Panc1 (cell line): ENCODE data around the gene CPT1C. TPM values are rescaled to one million over a fixed set of nuclear protein-coding genes. Genes with fewer than 3 reads are reported as not detected.

Source experiments
- ATAC-seq: fragments of 200-7000 bp; cut with Tn5 transposase; 2 replicates; pipeline ENCODE4 v1.9.1; 2020; ENCODE audit warnings: mild to moderate bottlenecking, moderate library complexity
- BruUV-seq: library from RNA; stranded (reverse); fragments of 400-500 nt; replicated peaks from 2 replicates; lab custom pipeline; 2021; lab: Mats Ljungman, UMichigan
- CTCF ChIA-PET: fragments of 300-600 bp; sonication (Branson Sonifier 250); formaldehyde crosslinking; loops from one replicate; lab custom pipeline; 2022; ENCODE audit warnings: antibody characterized with exemption; lab: Charles Lee
- POLR2A ChIA-PET: fragments of 300-600 bp; sonication (Branson Sonifier 250); formaldehyde crosslinking; loops from one replicate; lab custom pipeline; 2022; ENCODE audit warnings: antibody characterized with exemption; lab: Charles Lee
- DNase-seq: peaks from one replicate; pipeline ENCODE4 v3.0.0-alpha.2; 2010; ENCODE audit warnings: low read depth, low spot score
- H3K27ac ChIP-seq: 2 replicates; pipeline ENCODE4 v1.5.1; 2011; ENCODE audit warnings: mild to moderate bottlenecking, low read length, inconsistent platforms
- H3K27me3 ChIP-seq: fragments of 200-500 bp; sonication (Bioruptor generic); 2 replicates; pipeline ENCODE4 v1.6.0; 2014; ENCODE audit warnings: low read length, inconsistent platforms; ENCODE audit not compliant: control insufficient read depth, insufficient read depth
- H3K36me3 ChIP-seq: fragments of 200-500 bp; sonication (Bioruptor generic); 2 replicates; pipeline ENCODE4 v1.5.1; 2014; ENCODE audit warnings: inconsistent platforms, mild to moderate bottlenecking, low read length, moderate library complexity; ENCODE audit not compliant: control insufficient read depth, insufficient read depth
- H3K4me1 ChIP-seq: 2 replicates; pipeline ENCODE4 v1.5.1; 2011; ENCODE audit warnings: inconsistent platforms, mild to moderate bottlenecking, low read length, moderate library complexity; ENCODE audit not compliant: control insufficient read depth, insufficient read depth
- H3K4me3 ChIP-seq, 2 experiments: 2 replicates each; pipeline ENCODE4 v1.5.1; 2011 to 2012; ENCODE audit warnings: low read depth in 2 of 2, low read length in 2 of 2, mild to moderate bottlenecking in 2 of 2, inconsistent platforms in 1 of 2, moderate library complexity in 1 of 2
- H3K9me3 ChIP-seq: fragments of 200-500 bp; sonication (Bioruptor generic); 2 replicates; pipeline ENCODE4 v1.5.1; 2014; ENCODE audit warnings: low read depth, mild to moderate bottlenecking, inconsistent platforms, low read length, moderate library complexity; ENCODE audit not compliant: control insufficient read depth, insufficient read depth
- POLR2AphosphoS5 ChIP-seq: IDR thresholded peaks from 2 replicates; pipeline ENCODE4 v1.6.1; 2012; ENCODE audit warnings: mild to moderate bottlenecking, low read depth, low read length, moderate library complexity
- SIN3A ChIP-seq: IDR thresholded peaks from 2 replicates; pipeline ENCODE4 v1.6.1; 2012; ENCODE audit warnings: low read depth, mild to moderate bottlenecking, low read length, moderate library complexity, borderline replicate concordance; ENCODE audit not compliant: insufficient read depth
- TCF7L2 ChIP-seq: IDR thresholded peaks from 2 replicates; pipeline ENCODE4 v1.6.1; 2011; ENCODE audit warnings: mild to moderate bottlenecking, low read depth, low read length, inconsistent platforms
- in situ Hi-C: cut with HindIII; loops from 2 replicates; pipeline ENCODE4 v1.10.0; 2016; ENCODE audit warnings: low sequenced_read_pairs, low pct_unique_long_range_greater_than_20kb
- intact Hi-C: fragments of 100-400 bp; cut with micrococcal nuclease; formaldehyde crosslinking; loops from one replicate; pipeline ENCODE4 v1.10.0; 2022; ENCODE audit not compliant: unreplicated experiment
- total RNA-seq: library from RNA; stranded (reverse); gene quantifications from one replicate; pipeline ENCODE4 v1.2.1, GENCODE V29; 2021; ENCODE audit not compliant: unreplicated experiment
- TF ChIP-seq, protein P1 (sequence below), 2 experiments: IDR thresholded peaks; 2 replicates each; pipeline ENCODE4 v1.6.1; 2011 to 2012; ENCODE audit warnings: low read depth in 2 of 2, control low read depth in 1 of 2, low read length in 1 of 2, mild to moderate bottlenecking in 1 of 2, moderate library complexity in 1 of 2; ENCODE audit not compliant: insufficient read depth in 1 of 2
- TF ChIP-seq, protein P2 (sequence below): fragments of 450-650 bp; IDR thresholded peaks from 2 replicates; pipeline ENCODE4 v1.5.1; 2017; ENCODE audit warnings: mild to moderate bottlenecking

The CPT1C gene
- total RNA-seq, 1 experiment from 2014 or later = 0.23 TPM

DNA sequence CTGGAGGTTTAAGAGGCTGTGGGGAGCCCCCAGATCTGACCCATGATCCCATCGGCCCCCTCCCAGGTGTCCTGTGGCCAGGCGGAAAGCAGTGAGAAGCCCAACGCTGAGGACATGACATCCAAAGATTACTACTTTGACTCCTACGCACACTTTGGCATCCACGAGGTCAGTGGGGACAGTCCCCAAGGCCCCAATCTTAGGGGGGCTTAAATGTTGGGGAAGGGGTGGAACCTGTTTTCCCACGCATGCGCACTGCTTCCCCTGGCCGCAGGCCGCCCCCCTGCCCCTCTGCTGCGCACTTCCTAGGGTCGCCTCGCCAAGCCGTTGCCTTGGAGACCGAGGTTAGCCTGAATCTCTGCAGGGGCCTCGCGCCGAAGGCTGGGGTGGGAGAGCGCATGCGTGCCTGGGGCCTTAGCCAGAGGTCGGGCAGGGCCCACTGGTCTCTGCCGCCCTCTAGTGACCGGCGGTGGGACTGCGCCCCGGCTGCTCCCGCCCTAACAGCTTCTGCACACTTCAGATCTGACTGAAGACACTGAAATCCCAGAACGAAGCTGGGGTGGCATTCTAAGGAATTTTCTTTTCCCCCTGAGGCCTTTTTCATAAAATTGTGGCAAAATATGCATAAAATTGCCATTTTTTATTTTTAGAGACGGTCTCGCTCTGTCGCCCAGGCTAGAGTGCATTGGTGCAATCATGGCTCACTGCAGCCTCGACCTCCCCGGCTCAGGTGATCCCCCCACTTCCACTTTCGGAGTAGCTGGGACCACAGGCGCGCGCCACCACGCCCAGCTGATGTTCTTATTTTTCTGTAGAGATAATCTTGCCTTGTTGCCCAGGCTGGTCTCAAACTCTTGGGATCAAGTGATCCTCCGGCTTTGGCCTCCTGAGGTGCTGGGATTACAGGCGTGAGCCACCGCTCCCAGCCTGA, 10.2 kb upstream of the CPT1C start:
- H3K27ac ChIP-seq = peak overlapping the region; percentile 65; the same call in 1 of the 2 replicates
- H3K4me1 ChIP-seq = peaks cover 21% of the 10 kb centered on the region
- BruUV-seq = no TSS peak
- intact Hi-C loops = no loop called here
- in situ Hi-C loops = no loop called here
- CTCF ChIA-PET = no interaction called here
- H3K36me3 ChIP-seq = peaks cover 14% of the 10 kb centered on the region
- TF ChIP-seq, protein P1, sequence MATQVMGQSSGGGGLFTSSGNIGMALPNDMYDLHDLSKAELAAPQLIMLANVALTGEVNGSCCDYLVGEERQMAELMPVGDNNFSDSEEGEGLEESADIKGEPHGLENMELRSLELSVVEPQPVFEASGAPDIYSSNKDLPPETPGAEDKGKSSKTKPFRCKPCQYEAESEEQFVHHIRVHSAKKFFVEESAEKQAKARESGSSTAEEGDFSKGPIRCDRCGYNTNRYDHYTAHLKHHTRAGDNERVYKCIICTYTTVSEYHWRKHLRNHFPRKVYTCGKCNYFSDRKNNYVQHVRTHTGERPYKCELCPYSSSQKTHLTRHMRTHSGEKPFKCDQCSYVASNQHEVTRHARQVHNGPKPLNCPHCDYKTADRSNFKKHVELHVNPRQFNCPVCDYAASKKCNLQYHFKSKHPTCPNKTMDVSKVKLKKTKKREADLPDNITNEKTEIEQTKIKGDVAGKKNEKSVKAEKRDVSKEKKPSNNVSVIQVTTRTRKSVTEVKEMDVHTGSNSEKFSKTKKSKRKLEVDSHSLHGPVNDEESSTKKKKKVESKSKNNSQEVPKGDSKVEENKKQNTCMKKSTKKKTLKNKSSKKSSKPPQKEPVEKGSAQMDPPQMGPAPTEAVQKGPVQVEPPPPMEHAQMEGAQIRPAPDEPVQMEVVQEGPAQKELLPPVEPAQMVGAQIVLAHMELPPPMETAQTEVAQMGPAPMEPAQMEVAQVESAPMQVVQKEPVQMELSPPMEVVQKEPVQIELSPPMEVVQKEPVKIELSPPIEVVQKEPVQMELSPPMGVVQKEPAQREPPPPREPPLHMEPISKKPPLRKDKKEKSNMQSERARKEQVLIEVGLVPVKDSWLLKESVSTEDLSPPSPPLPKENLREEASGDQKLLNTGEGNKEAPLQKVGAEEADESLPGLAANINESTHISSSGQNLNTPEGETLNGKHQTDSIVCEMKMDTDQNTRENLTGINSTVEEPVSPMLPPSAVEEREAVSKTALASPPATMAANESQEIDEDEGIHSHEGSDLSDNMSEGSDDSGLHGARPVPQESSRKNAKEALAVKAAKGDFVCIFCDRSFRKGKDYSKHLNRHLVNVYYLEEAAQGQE (IDR thresholded peaks at IDR 0.05; ENCODE audit: insufficient read depth in 1 of 2, low read depth in 2 of 2, low read length in 1 of 2) = no peak
- TF ChIP-seq, protein P2, sequence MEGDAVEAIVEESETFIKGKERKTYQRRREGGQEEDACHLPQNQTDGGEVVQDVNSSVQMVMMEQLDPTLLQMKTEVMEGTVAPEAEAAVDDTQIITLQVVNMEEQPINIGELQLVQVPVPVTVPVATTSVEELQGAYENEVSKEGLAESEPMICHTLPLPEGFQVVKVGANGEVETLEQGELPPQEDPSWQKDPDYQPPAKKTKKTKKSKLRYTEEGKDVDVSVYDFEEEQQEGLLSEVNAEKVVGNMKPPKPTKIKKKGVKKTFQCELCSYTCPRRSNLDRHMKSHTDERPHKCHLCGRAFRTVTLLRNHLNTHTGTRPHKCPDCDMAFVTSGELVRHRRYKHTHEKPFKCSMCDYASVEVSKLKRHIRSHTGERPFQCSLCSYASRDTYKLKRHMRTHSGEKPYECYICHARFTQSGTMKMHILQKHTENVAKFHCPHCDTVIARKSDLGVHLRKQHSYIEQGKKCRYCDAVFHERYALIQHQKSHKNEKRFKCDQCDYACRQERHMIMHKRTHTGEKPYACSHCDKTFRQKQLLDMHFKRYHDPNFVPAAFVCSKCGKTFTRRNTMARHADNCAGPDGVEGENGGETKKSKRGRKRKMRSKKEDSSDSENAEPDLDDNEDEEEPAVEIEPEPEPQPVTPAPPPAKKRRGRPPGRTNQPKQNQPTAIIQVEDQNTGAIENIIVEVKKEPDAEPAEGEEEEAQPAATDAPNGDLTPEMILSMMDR = peak; percentile 98
- TF ChIP-seq TCF7L2 (no peak), SIN3A (no peak), POLR2AphosphoS5 (no peak)
- H3K4me3 ChIP-seq = peak overlapping the region; percentile 1 to 10; a peak in 1 of 4 replicates
- H3K27me3 ChIP-seq = no peaks in the 10 kb centered on the region
- POLR2A ChIA-PET = no interaction called here
- DNase-seq (no peak), ATAC-seq (peak; percentile 18)
- H3K9me3 ChIP-seq = no peaks in the 10 kb centered on the region

DNA sequence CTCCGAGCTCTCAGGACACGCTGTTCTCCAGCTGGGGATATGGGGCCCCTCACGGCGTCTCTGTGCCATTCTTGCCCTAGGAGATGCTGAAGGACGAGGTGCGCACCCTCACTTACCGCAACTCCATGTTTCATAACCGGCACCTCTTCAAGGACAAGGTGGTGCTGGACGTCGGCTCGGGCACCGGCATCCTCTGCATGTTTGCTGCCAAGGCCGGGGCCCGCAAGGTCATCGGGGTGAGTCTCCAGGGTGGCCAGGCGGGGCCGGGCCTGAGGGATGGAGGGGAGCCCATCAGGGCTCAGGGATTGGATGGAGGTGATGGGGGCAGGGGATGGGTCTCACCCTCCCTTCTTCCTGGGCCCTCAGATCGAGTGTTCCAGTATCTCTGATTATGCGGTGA, 9.1 kb upstream of the CPT1C start:
- Histone ChIP-seq H3K27me3 (no peaks in the 10 kb centered on the region), H3K4me1 (peaks cover 21% of the 10 kb centered on the region), H3K36me3 (peaks cover 14% of the 10 kb centered on the region), H3K27ac (no peak overlapping the region), H3K4me3 (no peak overlapping the region), H3K9me3 (no peaks in the 10 kb centered on the region)
- ATAC-seq = no peak
- ChIA-PET POLR2A (no interaction called here), CTCF (no interaction called here)
- DNase-seq = no peak
- no TSS peak for BruUV-seq
- intact Hi-C loops (no loop called here), in situ Hi-C loops (no loop called here)
- TF ChIP-seq, protein P1 (IDR thresholded peaks at IDR 0.05; ENCODE audit: insufficient read depth in 1 of 2, low read depth in 2 of 2, low read length in 1 of 2) = no peak
- no peak for TF ChIP-seq SIN3A
- TF ChIP-seq TCF7L2 = no peak
- TF ChIP-seq, protein P2 = no peak
- no peak for TF ChIP-seq POLR2AphosphoS5
